K562 (cell line): ENCODE results near the gene MSL2. TPM values are rescaled to one million over a fixed set of nuclear protein-coding genes. Genes with fewer than 3 reads are reported as not detected.

Experiments
- MAZ ChIP-seq, 2 experiments: fragments of 450-650 bp in 1 of 2; sonication (generic) in 1 of 2; formaldehyde crosslinking; IDR thresholded peaks in 1 of 2; conservative IDR thresholded peaks in 1 of 2; 2 replicates each; pipeline versions ENCODE4 v1.4.0 to v1.5.0; 2020; ENCODE audit warnings: mild to moderate bottlenecking in 1 of 2, missing genetic modification reagents in 1 of 2
- POLR2AphosphoS5 ChIP-seq: IDR thresholded peaks from 2 replicates; pipeline ENCODE4 v1.6.1; 2011; ENCODE audit warnings: mild to moderate bottlenecking, low read depth, low read length, moderate library complexity; ENCODE audit not compliant: control insufficient read depth, insufficient read depth
- SMARCA4 ChIP-seq: fragments of 450-650 bp; IDR thresholded peaks from 2 replicates; pipeline ENCODE4 v1.6.1; 2016
- WHSC1 ChIP-seq: IDR thresholded peaks from one replicate; pipeline ENCODE4 v1.6.1; 2012; ENCODE audit warnings: low read length, control low read depth, inconsistent platforms
- XRCC3 ChIP-seq: fragments of 450-650 bp; IDR thresholded peaks from 2 replicates; pipeline ENCODE4 v1.6.1; 2017; ENCODE audit warnings: mild to moderate bottlenecking, moderate library complexity
- ZNF551 ChIP-seq: fragments of 250-450 bp; sonication (Bioruptor Pico); IDR thresholded peaks from 2 replicates; pipeline ENCODE4 v1.5.0; 2021; ENCODE audit warnings: mild to moderate bottlenecking, moderate library complexity
- polyA plus RNA-seq, 8 experiments: library from polyadenylated mRNA; depleted of rRNA in 4 of 8; stranded (reverse) in 5 of 8; unstranded in 3 of 8; fragments of >200 nt; fragmentation: Nextera tagmentation in 2 of 8; fragmentation: Illumina TruSeq in 1 of 8; extraction: Ambion mirVana in 2 of 8; extraction: Trizol in 1 of 8; gene quantifications; 2 replicates each; pipeline versions ENCODE4 v1.2.1 to v1.2.3, GENCODE V29; 2011 to 2014; ENCODE audit warnings: inconsistent platforms in 1 of 8, missing spikeins in 1 of 8
- total RNA-seq, 7 experiments: library from RNA; depleted of rRNA in 6 of 7; stranded (reverse); fragments of >200 nt in 6 of 7; fragmentation: Illumina TruSeq in 2 of 7; extraction: Trizol in 2 of 7; gene quantifications; 2 replicates each; pipeline versions ENCODE4 v1.2.1 to v1.2.3, GENCODE V29; 2011 to 2021; ENCODE audit warnings: low replicate concordance in 1 of 7
- TF ChIP-seq, protein P1 (sequence below), 2 experiments: fragments of 450-650 bp in 1 of 2; sonication (generic) in 1 of 2; formaldehyde crosslinking in 1 of 2; IDR thresholded peaks; 2 replicates each; pipeline versions ENCODE4 v1.7.1 to v1.9.0; 2016 to 2022; ENCODE audit warnings: inconsistent platforms in 1 of 2, mild to moderate bottlenecking in 1 of 2, missing genetic modification reagents in 1 of 2
- TF ChIP-seq, protein P2 (sequence below): fragments of 450-650 bp; IDR thresholded peaks from 2 replicates; pipeline ENCODE4 v1.6.1; 2018; ENCODE audit not compliant: partially characterized antibody
- TF ChIP-seq, protein P3 (sequence below): fragments of 450-650 bp; formaldehyde crosslinking; IDR thresholded peaks from 2 replicates; pipeline ENCODE4 v1.4.0; 2020; ENCODE audit warnings: mild to moderate bottlenecking, moderate library complexity
- TF ChIP-seq, protein P4 (sequence below): sonication (generic); formaldehyde crosslinking; IDR thresholded peaks from 2 replicates; pipeline ENCODE4 v1.8.0; 2022; ENCODE audit warnings: mild to moderate bottlenecking, missing genetic modification reagents

MSL2 gene
- total and polyA plus RNA-seq, 9 of the 15 experiments (the other 6 are each of a cell fraction or from before 2014, with no cell fraction given) = 1.9 to 19.9 (median 9.1) TPM

DNA sequence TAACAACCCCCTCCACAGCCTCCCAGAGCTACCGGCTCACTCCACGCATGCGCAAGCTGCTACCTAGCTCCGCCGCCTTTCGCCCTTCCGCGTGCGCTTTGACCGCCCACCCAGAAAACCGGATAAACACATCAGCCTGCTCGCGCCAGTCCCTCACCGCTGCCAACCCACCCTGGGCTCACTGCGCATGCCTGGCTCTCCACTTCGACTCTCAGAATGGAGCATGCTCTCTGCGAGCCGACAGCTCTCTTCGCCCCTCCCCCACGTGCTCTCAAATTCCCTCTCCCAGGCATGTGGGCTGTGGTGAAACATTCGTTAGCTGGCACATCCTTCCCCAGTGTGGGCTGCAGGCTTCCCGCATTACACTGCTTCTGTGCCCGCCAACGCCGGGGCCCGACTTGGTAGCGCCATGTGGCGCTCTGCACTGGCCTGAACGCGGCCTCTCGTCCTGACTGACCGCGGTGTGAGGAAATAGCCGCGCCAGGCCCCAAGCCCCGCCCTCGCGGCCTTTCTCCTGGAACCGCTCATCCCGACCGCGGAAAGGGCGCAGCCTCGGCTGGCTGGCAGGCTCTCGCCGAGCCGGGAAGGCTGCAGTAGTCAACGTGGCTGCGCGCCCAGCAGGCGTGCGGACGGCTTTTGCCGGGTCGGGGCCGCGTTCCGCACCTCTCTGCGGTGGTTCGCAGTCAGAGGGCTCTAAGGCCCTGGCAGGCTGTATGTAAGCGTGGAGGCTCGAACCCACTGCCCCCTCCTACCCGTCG is 445 bp upstream of the MSL2 start (continued):
- TF ChIP-seq, protein P1, sequence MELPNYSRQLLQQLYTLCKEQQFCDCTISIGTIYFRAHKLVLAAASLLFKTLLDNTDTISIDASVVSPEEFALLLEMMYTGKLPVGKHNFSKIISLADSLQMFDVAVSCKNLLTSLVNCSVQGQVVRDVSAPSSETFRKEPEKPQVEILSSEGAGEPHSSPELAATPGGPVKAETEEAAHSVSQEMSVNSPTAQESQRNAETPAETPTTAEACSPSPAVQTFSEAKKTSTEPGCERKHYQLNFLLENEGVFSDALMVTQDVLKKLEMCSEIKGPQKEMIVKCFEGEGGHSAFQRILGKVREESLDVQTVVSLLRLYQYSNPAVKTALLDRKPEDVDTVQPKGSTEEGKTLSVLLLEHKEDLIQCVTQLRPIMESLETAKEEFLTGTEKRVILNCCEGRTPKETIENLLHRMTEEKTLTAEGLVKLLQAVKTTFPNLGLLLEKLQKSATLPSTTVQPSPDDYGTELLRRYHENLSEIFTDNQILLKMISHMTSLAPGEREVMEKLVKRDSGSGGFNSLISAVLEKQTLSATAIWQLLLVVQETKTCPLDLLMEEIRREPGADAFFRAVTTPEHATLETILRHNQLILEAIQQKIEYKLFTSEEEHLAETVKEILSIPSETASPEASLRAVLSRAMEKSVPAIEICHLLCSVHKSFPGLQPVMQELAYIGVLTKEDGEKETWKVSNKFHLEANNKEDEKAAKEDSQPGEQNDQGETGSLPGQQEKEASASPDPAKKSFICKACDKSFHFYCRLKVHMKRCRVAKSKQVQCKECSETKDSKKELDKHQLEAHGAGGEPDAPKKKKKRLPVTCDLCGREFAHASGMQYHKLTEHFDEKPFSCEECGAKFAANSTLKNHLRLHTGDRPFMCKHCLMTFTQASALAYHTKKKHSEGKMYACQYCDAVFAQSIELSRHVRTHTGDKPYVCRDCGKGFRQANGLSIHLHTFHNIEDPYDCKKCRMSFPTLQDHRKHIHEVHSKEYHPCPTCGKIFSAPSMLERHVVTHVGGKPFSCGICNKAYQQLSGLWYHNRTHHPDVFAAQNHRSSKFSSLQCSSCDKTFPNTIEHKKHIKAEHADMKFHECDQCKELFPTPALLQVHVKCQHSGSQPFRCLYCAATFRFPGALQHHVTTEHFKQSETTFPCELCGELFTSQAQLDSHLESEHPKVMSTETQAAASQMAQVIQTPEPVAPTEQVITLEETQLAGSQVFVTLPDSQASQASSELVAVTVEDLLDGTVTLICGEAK (IDR thresholded peaks at IDR 0.05) = no peak; the same call in 1 of the 2 replicates
- TF ChIP-seq, protein P1 (CRISPR knock-in tag; IDR thresholded peaks at IDR 0.05) = no peak
- TF ChIP-seq, protein P2, sequence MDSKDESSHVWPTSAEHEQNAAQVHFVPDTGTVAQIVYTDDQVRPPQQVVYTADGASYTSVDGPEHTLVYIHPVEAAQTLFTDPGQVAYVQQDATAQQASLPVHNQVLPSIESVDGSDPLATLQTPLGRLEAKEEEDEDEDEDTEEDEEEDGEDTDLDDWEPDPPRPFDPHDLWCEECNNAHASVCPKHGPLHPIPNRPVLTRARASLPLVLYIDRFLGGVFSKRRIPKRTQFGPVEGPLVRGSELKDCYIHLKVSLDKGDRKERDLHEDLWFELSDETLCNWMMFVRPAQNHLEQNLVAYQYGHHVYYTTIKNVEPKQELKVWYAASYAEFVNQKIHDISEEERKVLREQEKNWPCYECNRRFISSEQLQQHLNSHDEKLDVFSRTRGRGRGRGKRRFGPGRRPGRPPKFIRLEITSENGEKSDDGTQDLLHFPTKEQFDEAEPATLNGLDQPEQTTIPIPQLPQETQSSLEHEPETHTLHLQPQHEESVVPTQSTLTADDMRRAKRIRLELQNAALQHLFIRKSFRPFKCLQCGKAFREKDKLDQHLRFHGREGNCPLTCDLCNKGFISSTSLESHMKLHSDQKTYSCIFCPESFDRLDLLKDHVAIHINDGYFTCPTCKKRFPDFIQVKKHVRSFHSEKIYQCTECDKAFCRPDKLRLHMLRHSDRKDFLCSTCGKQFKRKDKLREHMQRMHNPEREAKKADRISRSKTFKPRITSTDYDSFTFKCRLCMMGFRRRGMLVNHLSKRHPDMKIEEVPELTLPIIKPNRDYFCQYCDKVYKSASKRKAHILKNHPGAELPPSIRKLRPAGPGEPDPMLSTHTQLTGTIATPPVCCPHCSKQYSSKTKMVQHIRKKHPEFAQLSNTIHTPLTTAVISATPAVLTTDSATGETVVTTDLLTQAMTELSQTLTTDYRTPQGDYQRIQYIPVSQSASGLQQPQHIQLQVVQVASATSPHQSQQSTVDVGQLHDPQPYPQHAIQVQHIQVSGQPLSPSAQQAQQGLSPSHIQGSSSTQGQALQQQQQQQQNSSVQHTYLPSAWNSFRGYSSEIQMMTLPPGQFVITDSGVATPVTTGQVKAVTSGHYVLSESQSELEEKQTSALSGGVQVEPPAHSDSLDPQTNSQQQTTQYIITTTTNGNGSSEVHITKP = peak; percentile 50
- TF ChIP-seq, protein P3, sequence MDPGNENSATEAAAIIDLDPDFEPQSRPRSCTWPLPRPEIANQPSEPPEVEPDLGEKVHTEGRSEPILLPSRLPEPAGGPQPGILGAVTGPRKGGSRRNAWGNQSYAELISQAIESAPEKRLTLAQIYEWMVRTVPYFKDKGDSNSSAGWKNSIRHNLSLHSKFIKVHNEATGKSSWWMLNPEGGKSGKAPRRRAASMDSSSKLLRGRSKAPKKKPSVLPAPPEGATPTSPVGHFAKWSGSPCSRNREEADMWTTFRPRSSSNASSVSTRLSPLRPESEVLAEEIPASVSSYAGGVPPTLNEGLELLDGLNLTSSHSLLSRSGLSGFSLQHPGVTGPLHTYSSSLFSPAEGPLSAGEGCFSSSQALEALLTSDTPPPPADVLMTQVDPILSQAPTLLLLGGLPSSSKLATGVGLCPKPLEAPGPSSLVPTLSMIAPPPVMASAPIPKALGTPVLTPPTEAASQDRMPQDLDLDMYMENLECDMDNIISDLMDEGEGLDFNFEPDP (CRISPR knock-in tag) = no peak
- TF ChIP-seq ZNF551 (CRISPR knock-in tag) = no peak
- TF ChIP-seq POLR2AphosphoS5 = peak; percentile 46
- TF ChIP-seq, protein P4, sequence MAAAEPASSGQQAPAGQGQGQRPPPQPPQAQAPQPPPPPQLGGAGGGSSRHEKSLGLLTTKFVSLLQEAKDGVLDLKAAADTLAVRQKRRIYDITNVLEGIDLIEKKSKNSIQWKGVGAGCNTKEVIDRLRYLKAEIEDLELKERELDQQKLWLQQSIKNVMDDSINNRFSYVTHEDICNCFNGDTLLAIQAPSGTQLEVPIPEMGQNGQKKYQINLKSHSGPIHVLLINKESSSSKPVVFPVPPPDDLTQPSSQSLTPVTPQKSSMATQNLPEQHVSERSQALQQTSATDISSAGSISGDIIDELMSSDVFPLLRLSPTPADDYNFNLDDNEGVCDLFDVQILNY (CRISPR knock-in tag) = peak; percentile 97
- no peak for TF ChIP-seq XRCC3
- TF ChIP-seq SMARCA4 = peak; percentile 5; the same call in 1 of the 2 replicates
- peak; percentile 23 to 64 for TF ChIP-seq MAZ (CRISPR knock-in tag; conservative IDR thresholded peaks at IDR 0.05 in 1 of 2, IDR thresholded peaks at IDR 0.05 in 1 of 2)
- no peak for TF ChIP-seq WHSC1
